ENCODE measurements around the gene TSPEAR.

DNA sequence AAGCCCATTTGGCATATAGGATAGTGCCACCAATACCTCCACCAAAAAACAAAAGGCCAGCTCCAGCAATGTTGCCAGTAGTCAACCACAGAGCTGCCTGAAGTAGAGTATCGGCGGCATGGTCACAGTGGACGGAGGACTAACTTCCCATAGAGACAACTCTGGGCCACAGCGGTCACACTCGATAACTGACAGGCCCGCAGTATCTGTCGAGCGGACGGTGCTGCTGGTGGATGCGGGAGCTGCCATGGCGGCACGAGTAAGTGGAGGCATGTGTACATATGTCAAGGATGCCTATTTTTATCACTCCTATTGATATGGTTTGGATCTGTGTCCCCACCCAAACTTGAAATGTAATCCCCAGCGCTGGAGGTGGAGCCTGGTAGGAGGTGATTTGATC lies 33.5 kb downstream of the TSPEAR start:
- TF ChIP-seq POLR2A (IDR thresholded peaks at IDR 0.05), result no peak
- TF ChIP-seq, protein P1, sequence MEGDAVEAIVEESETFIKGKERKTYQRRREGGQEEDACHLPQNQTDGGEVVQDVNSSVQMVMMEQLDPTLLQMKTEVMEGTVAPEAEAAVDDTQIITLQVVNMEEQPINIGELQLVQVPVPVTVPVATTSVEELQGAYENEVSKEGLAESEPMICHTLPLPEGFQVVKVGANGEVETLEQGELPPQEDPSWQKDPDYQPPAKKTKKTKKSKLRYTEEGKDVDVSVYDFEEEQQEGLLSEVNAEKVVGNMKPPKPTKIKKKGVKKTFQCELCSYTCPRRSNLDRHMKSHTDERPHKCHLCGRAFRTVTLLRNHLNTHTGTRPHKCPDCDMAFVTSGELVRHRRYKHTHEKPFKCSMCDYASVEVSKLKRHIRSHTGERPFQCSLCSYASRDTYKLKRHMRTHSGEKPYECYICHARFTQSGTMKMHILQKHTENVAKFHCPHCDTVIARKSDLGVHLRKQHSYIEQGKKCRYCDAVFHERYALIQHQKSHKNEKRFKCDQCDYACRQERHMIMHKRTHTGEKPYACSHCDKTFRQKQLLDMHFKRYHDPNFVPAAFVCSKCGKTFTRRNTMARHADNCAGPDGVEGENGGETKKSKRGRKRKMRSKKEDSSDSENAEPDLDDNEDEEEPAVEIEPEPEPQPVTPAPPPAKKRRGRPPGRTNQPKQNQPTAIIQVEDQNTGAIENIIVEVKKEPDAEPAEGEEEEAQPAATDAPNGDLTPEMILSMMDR (IDR thresholded peaks at IDR 0.05 in 4 of 5, conservative IDR thresholded peaks at IDR 0.05 in 1 of 5), result no peak

All from gastrocnemius medialis (tissue), 4 donors.